ENCODE data around the gene FKBP8. TPM values are rescaled to one million over a fixed set of nuclear protein-coding genes. Genes with fewer than 3 reads are reported as not detected.

FKBP8 gene
- 2.6 and 5.3 TPM in 2 replicates for polyA plus RNA-seq

DNA sequence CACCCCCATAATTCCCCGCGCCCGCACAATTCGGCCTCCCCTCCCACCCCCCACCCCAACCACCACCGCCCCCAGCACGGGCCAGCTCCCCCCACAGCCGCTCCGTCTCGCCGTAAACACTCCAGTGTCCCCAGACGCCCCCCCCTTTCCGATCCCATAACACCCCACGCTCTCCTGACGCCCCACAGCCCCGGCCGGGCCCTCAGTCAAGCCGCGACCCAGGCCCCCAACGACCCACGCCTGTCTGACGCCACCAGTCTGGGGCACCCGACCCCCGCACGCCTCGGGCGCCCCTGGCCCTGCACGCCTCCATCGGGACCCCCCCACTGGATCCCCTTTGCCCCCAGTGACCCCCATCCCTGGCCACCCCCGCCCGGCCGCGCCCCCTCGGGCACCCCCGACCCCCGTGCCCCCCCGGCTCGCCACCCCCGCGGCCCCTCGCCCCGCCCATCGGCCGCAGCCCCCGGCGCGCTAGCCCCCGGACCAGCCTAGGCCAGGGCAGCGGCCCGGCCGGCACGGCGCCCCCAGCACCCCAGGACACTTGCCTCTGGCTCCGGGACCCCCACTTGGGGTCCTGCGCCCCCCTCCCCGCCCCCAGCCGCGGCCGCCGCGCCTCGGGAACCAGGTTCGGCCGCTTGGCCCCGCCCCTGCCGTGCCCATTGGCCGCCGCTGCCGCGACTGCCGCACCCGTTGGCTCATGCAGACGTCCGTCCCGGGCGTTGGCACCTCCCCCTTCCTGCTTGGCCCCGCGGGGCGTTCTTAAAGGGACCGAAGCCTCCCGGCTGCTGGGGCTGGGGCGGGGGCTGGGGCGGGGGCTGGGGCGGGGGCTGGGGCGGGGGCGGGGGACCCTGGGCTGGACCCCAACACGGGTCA lies at the start of gene FKBP8:
FKBP8 (minus strand) TSS at position 633 of the 873 bp plus-strand sequence. CDS start 1,603 bp downstream, outside the sequence.

DNA sequence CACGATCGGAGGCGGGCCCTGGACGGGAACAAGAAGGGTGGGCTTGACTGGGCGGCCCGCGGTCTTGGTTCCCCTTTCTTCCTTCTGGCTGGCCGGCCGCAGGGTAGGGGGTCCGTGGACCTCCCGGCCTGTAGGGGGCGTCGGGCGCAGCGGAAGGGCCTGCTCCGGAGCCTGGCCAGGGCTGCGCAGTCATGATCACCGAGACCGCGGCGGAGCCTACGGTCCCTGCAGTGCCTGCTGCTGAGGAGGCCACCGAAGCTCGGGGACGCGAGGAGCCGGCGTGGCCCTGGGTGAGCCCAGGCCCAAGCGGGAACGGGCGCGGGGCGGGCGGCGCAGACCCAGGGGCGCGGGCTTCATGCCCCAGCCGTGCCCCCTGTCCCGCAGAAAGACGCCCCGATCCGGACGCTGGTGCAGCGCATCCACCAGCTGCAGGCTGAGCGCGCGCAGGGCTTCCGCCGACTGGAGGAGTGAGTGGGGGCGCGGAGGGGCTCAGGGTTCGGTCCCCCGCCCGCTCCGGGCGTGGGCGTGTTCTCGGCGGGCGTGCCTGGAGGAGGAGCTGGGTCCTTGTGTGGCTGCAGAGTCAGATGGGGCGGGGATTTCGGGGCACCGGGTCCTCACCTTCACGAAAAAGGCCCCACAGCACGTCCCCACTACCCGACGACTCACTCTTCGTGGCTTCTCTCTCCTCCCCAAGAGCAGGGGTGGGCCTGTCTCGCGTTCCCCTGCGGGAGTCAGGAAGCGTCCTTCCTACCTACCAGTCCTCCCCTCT lies 45.4 kb upstream of the FKBP8 start, which contains the start of gene REX1BD:
REX1BD (plus strand) TSS at position 188 of the 769 bp plus-strand sequence; CDS start at position 192, 4 bp downstream.

DNA sequence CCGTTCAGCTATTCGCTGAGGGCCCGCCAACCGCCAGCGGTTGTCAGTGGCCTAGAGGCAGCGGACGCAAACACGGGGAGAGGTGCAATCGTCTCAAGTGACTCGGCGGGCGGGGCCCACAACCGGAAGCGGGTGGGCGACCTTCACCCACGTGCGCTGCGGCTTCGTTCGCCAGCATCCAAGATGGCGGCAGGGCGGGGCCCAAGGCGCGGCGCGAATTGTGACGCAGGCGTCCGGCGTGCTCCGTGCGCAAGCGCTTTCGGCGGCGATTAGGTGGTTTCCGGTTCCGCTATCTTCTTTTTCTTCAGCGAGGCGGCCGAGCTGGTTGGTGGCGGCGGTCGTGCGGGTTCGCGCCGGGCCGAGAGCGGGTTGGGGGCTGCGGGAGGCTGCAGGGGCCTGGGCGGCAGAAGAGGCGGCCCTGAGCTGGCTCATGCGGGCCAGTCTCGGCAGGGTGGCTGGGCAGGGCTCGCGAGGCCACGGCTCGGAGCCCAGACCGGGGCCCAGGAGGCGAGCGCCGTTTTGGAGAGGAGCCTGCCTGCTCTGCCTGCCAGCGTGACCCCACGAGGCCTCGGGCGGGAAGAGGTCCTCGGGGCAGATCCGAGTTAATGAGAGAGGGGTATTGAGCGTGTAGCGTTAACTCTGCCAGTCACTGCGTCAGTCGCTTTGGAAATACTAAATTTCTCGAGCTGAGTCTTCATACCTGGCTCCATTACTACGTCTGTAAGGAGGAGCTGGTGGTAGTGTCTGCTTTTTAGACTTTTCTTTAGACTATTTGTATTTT lies 28.4 kb upstream of the FKBP8 start, which contains the start of gene UBA52:
UBA52 (plus strand) TSS at position 294 of the 781 bp plus-strand sequence. CDS start 1,444 bp downstream, outside the sequence.

DNA sequence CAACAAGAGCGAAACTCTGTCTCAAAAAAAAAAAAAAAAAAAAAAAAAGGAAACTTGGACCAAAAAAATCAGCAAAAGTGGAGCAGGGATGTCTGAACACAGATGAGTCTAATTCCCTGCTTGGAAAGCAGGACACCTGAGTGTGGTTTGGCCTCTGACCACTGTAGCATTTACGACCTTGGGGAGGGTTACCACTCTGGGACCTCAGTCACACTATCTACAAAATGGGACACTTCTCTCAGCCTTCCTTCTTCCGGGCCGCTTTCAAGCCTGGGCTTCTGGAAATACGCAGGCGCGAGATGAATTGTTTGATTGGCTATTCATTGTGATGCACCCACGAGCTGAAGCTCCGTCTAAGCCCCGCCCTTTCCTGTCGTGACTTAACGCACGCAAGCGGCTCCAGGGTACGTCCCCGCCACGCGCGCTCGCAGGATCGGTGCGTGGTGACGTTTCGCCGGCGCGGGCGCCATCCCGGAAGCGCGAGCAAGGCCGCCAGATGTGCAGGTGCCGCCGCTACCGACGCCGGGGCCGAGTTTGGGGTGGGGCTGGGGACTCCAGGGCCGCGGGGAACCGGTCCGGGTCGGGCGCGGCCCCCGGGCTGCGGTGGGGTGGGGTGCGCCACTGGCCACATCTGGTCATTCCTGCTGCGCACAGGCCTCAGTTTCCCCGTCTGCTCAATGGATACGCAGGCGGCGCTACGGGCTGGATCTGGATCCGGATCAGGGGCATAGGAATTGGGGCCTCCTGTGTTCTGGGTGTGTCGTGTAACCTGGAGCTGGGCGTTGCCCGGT lies 14.2 kb upstream of the FKBP8 start, which contains the start of gene KXD1:
KXD1 (plus strand) TSS at position 460 of the 791 bp plus-strand sequence. CDS start 4,187 bp downstream, outside the sequence.

DNA sequence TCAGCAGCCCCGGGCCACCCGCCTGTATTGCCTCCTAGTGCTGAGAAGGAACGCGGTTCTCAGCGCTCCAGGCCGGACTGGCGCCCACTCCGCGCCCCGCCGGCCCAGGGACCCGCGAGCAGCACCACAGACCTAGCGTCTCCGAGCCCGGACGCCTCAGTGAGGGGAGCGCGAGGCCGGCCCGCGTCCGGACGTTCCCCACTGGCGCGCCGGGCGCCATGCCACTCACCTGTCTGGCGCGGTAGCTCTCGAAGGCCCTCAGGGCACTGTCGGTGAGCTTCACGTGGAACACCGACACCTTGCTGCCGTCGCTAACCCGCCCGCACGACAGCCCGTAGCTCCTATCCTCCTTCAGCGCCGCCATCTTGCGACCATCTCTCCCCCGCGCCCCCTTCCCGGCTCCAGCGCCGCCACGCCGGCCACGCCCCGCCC lies 21.7 kb downstream of the FKBP8 start, which contains the start of gene ELL:
ELL (minus strand) TSS at position 379 of the 432 bp plus-strand sequence; CDS start at position 364, 15 bp downstream.

Other genes with a start within 250 kb of the FKBP8 start
- gene LSM4, start 220.5 kb downstream of the FKBP8 start, polyA plus RNA-seq: 33.9 and 44.0 TPM in 2 replicates
- gene PGPEP1, start 203.0 kb downstream of the FKBP8 start, polyA plus RNA-seq: 0.07 and 3.8 TPM in 2 replicates
- not detected in 2 replicates for gene GDF15, start 157.4 kb downstream of the FKBP8 start, polyA plus RNA-seq
- not detected in 2 replicates for gene LRRC25, start 146.0 kb downstream of the FKBP8 start, polyA plus RNA-seq
- 2.9 and 4.5 TPM in 2 replicates for gene SSBP4, start 124.2 kb downstream of the FKBP8 start, polyA plus RNA-seq
- gene ISYNA1, start 105.4 kb downstream of the FKBP8 start, polyA plus RNA-seq: 0.62 and 3.5 TPM in 2 replicates
- 0.71 TPM in 1 of 2 replicates, not detected in the other for gene ELL, start 21.5 kb downstream of the FKBP8 start, polyA plus RNA-seq
- gene KXD1, start 14.3 kb upstream of the FKBP8 start, polyA plus RNA-seq: 12.6 and 16.0 TPM in 2 replicates
- 743 and 784 TPM in 2 replicates for gene UBA52, start 28.3 kb upstream of the FKBP8 start, polyA plus RNA-seq
- gene REX1BD, start 45.2 kb upstream of the FKBP8 start, polyA plus RNA-seq: 8.0 and 27.2 TPM in 2 replicates
- 2.3 TPM in 1 of 2 replicates, not detected in the other for gene CRLF1, start 63.2 kb upstream of the FKBP8 start, polyA plus RNA-seq
- gene TMEM59L, start 69.3 kb upstream of the FKBP8 start, polyA plus RNA-seq: 56.5 and 77.2 TPM in 2 replicates
- 1.6 and 2.2 TPM in 2 replicates for gene KLHL26, start 93.5 kb upstream of the FKBP8 start, polyA plus RNA-seq
- 0.47 and 1.2 TPM in 2 replicates for gene CRTC1, start 140.1 kb upstream of the FKBP8 start, polyA plus RNA-seq
- not detected in 2 replicates for gene COMP, start 247.7 kb upstream of the FKBP8 start, polyA plus RNA-seq